Gastrocnemius medialis (tissue), 4 donors: ENCODE data around the gene ECEL1.

ENCODE experiments used
- POLR2A ChIP-seq, 2 donors: fragments of 450-650 bp; IDR thresholded peaks; one replicate each; pipeline ENCODE4 v1.6.1; 2017; ENCODE audit warnings: antibody characterized with exemption in 2 of 2, mild to moderate bottlenecking in 2 of 2, moderate library complexity in 2 of 2
- TF ChIP-seq, protein P1 (sequence below), 5 experiments: fragments of 450-650 bp in 3 of 5; fragments of 200-600 bp in 2 of 5; sonication (generic) in 2 of 5; IDR thresholded peaks in 4 of 5; conservative IDR thresholded peaks in 1 of 5; 1 replicate in 4 of 5; 2 replicates in 1 of 5; pipeline ENCODE4 v1.5.1; 2016 to 2019; ENCODE audit warnings: antibody characterized with exemption in 5 of 5, mild to moderate bottlenecking in 3 of 5, moderate library complexity in 3 of 5

DNA sequence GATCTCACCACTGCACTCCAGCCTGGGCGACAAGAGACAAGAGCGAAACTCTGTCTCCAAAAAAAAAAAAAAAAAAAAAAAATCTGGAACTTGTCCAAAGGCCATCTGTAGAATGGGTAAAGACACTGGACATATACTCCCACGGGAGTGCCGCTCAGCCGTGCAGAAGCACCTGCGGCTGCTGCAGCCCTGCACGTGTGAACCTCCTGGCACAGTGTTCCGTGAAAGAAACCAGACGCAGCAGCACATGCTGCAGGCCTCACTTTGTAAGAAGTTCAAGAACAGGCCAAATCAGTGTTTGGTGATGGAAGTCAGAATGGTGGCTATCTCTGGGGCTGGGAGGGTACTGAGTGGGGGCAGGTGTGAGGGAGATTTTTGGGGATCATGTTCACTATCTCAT, 44.8 kb upstream of the ECEL1 start:
- TF ChIP-seq, protein P1, sequence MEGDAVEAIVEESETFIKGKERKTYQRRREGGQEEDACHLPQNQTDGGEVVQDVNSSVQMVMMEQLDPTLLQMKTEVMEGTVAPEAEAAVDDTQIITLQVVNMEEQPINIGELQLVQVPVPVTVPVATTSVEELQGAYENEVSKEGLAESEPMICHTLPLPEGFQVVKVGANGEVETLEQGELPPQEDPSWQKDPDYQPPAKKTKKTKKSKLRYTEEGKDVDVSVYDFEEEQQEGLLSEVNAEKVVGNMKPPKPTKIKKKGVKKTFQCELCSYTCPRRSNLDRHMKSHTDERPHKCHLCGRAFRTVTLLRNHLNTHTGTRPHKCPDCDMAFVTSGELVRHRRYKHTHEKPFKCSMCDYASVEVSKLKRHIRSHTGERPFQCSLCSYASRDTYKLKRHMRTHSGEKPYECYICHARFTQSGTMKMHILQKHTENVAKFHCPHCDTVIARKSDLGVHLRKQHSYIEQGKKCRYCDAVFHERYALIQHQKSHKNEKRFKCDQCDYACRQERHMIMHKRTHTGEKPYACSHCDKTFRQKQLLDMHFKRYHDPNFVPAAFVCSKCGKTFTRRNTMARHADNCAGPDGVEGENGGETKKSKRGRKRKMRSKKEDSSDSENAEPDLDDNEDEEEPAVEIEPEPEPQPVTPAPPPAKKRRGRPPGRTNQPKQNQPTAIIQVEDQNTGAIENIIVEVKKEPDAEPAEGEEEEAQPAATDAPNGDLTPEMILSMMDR (IDR thresholded peaks at IDR 0.05 in 4 of 5, conservative IDR thresholded peaks at IDR 0.05 in 1 of 5) = no peak
- TF ChIP-seq POLR2A (IDR thresholded peaks at IDR 0.05) = no peak
